Smooth muscle cell (in vitro differentiated cells): Measurements from ENCODE around the gene DGKZ. TPM values are rescaled to one million over a fixed set of nuclear protein-coding genes. Genes with fewer than 3 reads are reported as not detected.

ENCODE experiments used
- DNase-seq: peaks from one replicate; lab custom pipeline; 2025; ENCODE audit not compliant: unreplicated experiment; lab: John Stamatoyannopoulos, UW
- H2AFZ ChIP-seq: fragments of 200-600 bp; sonication (generic); 2 replicates; pipeline ENCODE4 v1.6.0; 2016; ENCODE audit warnings: antibody characterized with exemption, low read depth, mild to moderate bottlenecking
- H3F3A ChIP-seq: fragments of 200-600 bp; sonication (generic); 2 replicates; pipeline ENCODE4 v1.6.0; 2017; ENCODE audit warnings: antibody characterized with exemption, low read depth
- H3K27ac ChIP-seq: fragments of 200-600 bp; sonication (generic); 2 replicates; pipeline ENCODE4 v1.5.1; 2016; ENCODE audit warnings: low read depth, mild to moderate bottlenecking
- H3K27me3 ChIP-seq: fragments of 200-600 bp; sonication (generic); 2 replicates; pipeline ENCODE4 v1.6.1; 2016; ENCODE audit warnings: low read depth, mild to moderate bottlenecking
- H3K36me3 ChIP-seq: fragments of 200-600 bp; sonication (generic); 2 replicates; pipeline ENCODE4 v1.5.1; 2016; ENCODE audit warnings: low read depth
- H3K4me1 ChIP-seq: fragments of 200-600 bp; sonication (generic); 2 replicates; pipeline ENCODE4 v1.5.1; 2016; ENCODE audit warnings: low read depth
- H3K4me2 ChIP-seq: fragments of 200-600 bp; sonication (generic); 2 replicates; pipeline ENCODE4 v1.6.0; 2016; ENCODE audit warnings: mild to moderate bottlenecking
- H3K4me3 ChIP-seq: fragments of 200-600 bp; sonication (generic); 2 replicates; pipeline ENCODE4 v1.5.1; 2016; ENCODE audit warnings: mild to moderate bottlenecking
- H3K79me2 ChIP-seq: fragments of 200-600 bp; sonication (generic); 2 replicates; pipeline ENCODE4 v1.6.0; 2016; ENCODE audit warnings: low read depth, mild to moderate bottlenecking
- H3K9ac ChIP-seq: fragments of 200-600 bp; sonication (generic); 2 replicates; pipeline ENCODE4 v1.6.0; 2016; ENCODE audit warnings: low read depth
- H3K9me3 ChIP-seq: fragments of 200-600 bp; sonication (generic); replicated peaks from 2 replicates; pipeline ENCODE4 v1.5.1; 2016; ENCODE audit warnings: low read depth
- H4K20me1 ChIP-seq: fragments of 200-600 bp; sonication (generic); 2 replicates; pipeline ENCODE4 v1.6.0; 2016; ENCODE audit warnings: low read depth
- WGBS: methylation state at CpG from one replicate; pipeline ENCODE4 v1.1.7; 2016; ENCODE audit warnings: low lambda C conversion rate; 5-methylcytosine and 5-hydroxymethylcytosine counted together
- polyA plus RNA-seq: library from polyadenylated mRNA; unstranded; fragments of >200 nt; fragmentation: Nextera tagmentation; extraction: Ambion mirVana; gene quantifications from 2 replicates; pipeline ENCODE4 v1.2.1, GENCODE V29; 2016
- total RNA-seq: library from RNA; depleted of rRNA; stranded (reverse); fragments of >200 nt; gene quantifications from 2 replicates; pipeline ENCODE4 v1.2.3, GENCODE V29; 2014
- TF ChIP-seq, protein P1 (sequence below): fragments of 200-600 bp; sonication (generic); IDR thresholded peaks from 2 replicates; pipeline ENCODE4 v1.5.1; 2017; ENCODE audit warnings: borderline replicate concordance, mild to moderate bottlenecking, antibody characterized with exemption; ENCODE audit not compliant: insufficient read depth, poor library complexity, severe bottlenecking

Gene DGKZ
- total and polyA plus RNA-seq, 2 experiments from 2014 or later: 30.7 to 42.1 TPM

DNA sequence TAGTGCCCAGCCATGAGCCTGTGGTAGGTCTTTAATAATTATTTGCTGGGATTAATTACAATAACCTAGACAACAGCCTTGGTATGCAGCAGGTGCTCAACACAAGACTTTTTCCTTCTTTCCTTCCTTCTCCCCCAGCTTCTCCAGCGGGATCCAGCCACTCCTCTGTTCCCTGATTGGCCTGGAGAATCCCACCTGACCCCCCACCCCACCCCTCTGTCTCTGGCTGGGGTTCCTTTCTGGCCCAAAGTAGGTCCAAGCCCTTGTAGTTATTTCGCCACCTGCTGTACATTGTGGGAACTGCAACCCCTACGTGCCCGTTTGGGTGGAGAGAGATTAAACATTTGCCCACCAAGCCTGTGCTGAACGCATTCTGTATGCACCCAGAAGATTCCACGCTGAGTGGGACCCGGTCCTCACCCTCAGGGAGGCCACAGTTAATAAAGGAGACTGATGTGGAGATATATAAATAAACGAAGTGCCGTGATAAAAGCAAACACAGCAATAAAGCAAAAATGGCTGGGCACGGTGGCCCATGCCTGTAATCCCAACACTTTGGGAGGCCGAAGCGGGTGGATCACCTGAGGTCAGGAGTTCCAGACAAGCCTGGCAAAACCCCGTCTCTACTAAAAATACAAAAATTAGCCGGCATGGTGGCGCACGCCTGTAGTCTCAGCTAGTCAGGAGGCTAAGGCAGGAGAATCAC is 32.1 kb upstream of the DGKZ start:
- DNase-seq: peak; percentile 12
- Histone ChIP-seq H3K4me1 (no peaks in the 10 kb centered on the region), H3K79me2 (no peaks in the 10 kb centered on the region), H3K4me2 (no peak overlapping the region), H2AFZ (no peak overlapping the region), H3K27ac (no peak overlapping the region), H3F3A (peaks cover 19% of the 10 kb centered on the region), H3K4me3 (no peak overlapping the region), H3K9me3 (no peaks in the 10 kb centered on the region), H3K27me3 (no peaks in the 10 kb centered on the region), H4K20me1 (peaks cover 37% of the 10 kb centered on the region), H3K36me3 (peaks cover 14% of the 10 kb centered on the region), H3K9ac (no peak overlapping the region)
- 64% methylated on average over 16 of the region's 16 CpGs for WGBS
- TF ChIP-seq, protein P1, sequence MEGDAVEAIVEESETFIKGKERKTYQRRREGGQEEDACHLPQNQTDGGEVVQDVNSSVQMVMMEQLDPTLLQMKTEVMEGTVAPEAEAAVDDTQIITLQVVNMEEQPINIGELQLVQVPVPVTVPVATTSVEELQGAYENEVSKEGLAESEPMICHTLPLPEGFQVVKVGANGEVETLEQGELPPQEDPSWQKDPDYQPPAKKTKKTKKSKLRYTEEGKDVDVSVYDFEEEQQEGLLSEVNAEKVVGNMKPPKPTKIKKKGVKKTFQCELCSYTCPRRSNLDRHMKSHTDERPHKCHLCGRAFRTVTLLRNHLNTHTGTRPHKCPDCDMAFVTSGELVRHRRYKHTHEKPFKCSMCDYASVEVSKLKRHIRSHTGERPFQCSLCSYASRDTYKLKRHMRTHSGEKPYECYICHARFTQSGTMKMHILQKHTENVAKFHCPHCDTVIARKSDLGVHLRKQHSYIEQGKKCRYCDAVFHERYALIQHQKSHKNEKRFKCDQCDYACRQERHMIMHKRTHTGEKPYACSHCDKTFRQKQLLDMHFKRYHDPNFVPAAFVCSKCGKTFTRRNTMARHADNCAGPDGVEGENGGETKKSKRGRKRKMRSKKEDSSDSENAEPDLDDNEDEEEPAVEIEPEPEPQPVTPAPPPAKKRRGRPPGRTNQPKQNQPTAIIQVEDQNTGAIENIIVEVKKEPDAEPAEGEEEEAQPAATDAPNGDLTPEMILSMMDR: peak; percentile 90

DNA sequence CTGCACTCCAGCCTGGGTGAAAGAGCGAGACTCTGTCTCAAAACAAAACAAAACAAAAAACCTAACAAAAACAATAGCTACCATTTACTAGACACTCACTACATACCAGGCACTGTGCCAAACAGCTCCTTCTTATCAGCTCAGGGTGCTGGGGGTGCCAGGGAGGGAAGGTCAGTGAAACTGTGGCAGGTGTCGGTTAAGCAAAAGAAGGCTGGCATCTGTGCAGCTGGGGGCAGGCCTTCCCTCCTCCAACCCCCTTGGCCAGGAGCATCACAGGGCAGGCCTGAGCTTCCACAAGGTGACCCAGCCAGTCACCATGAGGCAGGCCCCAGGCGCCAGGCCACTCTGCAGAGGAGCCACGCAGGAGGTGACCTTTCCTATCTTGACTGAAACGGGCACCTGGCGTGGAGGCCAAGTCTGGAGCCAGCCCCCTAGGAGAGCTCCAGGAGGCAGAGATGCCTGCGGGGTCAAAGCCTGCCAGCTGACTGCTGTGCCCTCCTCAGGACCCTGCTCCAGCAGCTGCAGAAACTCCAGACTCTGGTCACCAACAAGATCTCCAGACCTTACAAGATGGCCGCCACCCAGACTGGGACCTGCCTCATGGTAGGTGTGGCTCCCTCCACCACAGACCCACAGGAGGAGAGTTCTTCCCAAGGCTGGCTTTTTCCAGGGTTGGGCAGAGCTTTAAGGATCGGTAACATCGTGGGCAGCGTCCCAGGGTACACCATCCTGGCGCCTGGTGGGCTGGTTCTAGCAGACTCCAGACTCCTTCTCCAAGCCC is 31.3 kb upstream of the DGKZ start:
- Histone ChIP-seq H3K9ac (no peak overlapping the region), H3F3A (peaks cover 27% of the 10 kb centered on the region), H3K4me3 (no peak overlapping the region), H3K4me1 (no peaks in the 10 kb centered on the region), H3K27me3 (no peaks in the 10 kb centered on the region), H4K20me1 (peaks cover 35% of the 10 kb centered on the region), H3K79me2 (no peaks in the 10 kb centered on the region), H2AFZ (no peak overlapping the region), H3K36me3 (peaks cover 16% of the 10 kb centered on the region), H3K9me3 (no peaks in the 10 kb centered on the region), H3K4me2 (no peak overlapping the region), H3K27ac (no peak overlapping the region)
- TF ChIP-seq, protein P1: no peak
- 97% methylated on average over 12 of the region's 12 CpGs for WGBS
- no peak for DNase-seq

DNA sequence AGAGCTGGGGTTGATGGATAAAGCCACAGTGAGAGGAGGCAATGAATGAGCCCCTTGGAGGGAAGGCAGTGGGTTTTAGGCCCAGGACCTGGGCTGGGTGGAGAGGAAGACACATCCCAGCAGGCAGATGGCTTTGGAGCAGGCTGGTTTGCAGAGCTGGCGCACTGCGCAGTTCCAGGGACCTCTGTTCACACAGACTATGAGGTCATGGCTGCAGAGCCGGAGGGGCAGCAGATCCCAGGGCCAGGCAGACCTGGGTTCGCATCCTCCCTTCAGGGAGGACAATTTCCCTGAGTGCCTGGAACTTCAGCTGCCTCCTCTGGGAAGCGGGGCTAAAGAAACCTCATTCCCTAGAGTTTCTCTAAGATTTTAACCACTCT is 28.2 kb upstream of the DGKZ start:
- 97% methylated on average over 5 of the region's 5 CpGs for WGBS
- Histone ChIP-seq H3K79me2 (no peaks in the 10 kb centered on the region), H3K4me2 (no peak overlapping the region), H3K4me3 (no peak overlapping the region), H3K9me3 (no peaks in the 10 kb centered on the region), H3F3A (peaks cover 28% of the 10 kb centered on the region), H3K4me1 (no peaks in the 10 kb centered on the region), H2AFZ (no peak overlapping the region), H3K36me3 (peaks cover 18% of the 10 kb centered on the region), H4K20me1 (peaks cover 30% of the 10 kb centered on the region), H3K9ac (no peak overlapping the region), H3K27ac (no peak overlapping the region), H3K27me3 (no peaks in the 10 kb centered on the region)
- TF ChIP-seq, protein P1: no peak
- no peak for DNase-seq
